ENCODE measurements around the gene RASSF6.
"Not testable (repeated sequence)": the region's sequence is repeated elsewhere in the genome, so short reads cannot be mapped to it uniquely, and the experiment has no call there.

RASSF6 gene

GRCh38 chr4:73620115-73620792 lies at the start of gene RASSF6:
TSS of gene RASSF6 (minus strand) at chr4:73620436. CDS start at chr4:73611795, 8,641 bp downstream.
- no peak for DNase-seq (ENCODE audit: low read depth, low spot score)

GRCh38 chr4:73669410-73670183 lies 49.4 kb upstream of the RASSF6 start:
- DNase-seq (ENCODE audit: low read depth, low spot score) = no peak

- DNase-seq (ENCODE audit: low read depth, low spot score) = no peak
Observed at GRCh38 chr4:73668782-73669201, 48.6 kb upstream of the RASSF6 start.

GRCh38 chr4:73665924-73666323 lies 45.7 kb upstream of the RASSF6 start:
- DNase-seq (ENCODE audit: low read depth, low spot score) = not testable (repeated sequence)

- no peak for DNase-seq (ENCODE audit: low read depth, low spot score)
Observed at GRCh38 chr4:73664470-73664869, 44.2 kb upstream of the RASSF6 start.

GRCh38 chr4:73663576-73663975 lies 43.3 kb upstream of the RASSF6 start:
- DNase-seq (ENCODE audit: low read depth, low spot score) = no peak

- no peak for DNase-seq (ENCODE audit: low read depth, low spot score)
Observed at GRCh38 chr4:73662709-73663546, 42.7 kb upstream of the RASSF6 start.

GRCh38 chr4:73661646-73662119 lies 41.4 kb upstream of the RASSF6 start:
- DNase-seq (ENCODE audit: low read depth, low spot score) = no peak

GRCh38 chr4:73660808-73661207 lies 40.6 kb upstream of the RASSF6 start:
- DNase-seq (ENCODE audit: low read depth, low spot score) = no peak

GRCh38 chr4:73653695-73654106 lies 33.5 kb upstream of the RASSF6 start:
- DNase-seq (ENCODE audit: low read depth, low spot score) = no peak

GRCh38 chr4:73650250-73650649 lies 30.0 kb upstream of the RASSF6 start:
- DNase-seq (ENCODE audit: low read depth, low spot score) = no peak

GRCh38 chr4:73648478-73648877 lies 28.2 kb upstream of the RASSF6 start:
- DNase-seq (ENCODE audit: low read depth, low spot score) = no peak

- no peak for DNase-seq (ENCODE audit: low read depth, low spot score)
Observed at GRCh38 chr4:73646117-73646516, 25.9 kb upstream of the RASSF6 start.

GRCh38 chr4:73631565-73632226 lies 11.5 kb upstream of the RASSF6 start:
- no peak for DNase-seq (ENCODE audit: low read depth, low spot score)

- DNase-seq (ENCODE audit: low read depth, low spot score) = not testable (repeated sequence)
Observed at GRCh38 chr4:73628834-73629233, 8.6 kb upstream of the RASSF6 start.

- DNase-seq (ENCODE audit: low read depth, low spot score) = no peak
Observed at GRCh38 chr4:73621357-73621756, 1.1 kb upstream of the RASSF6 start.

GRCh38 chr4:73619346-73619745 lies 890 bp downstream of the RASSF6 start:
- no peak for DNase-seq (ENCODE audit: low read depth, low spot score)

GRCh38 chr4:73617256-73617655 lies 3.0 kb downstream of the RASSF6 start:
- DNase-seq (ENCODE audit: low read depth, low spot score) = no peak

GRCh38 chr4:73615613-73616012 lies 4.6 kb downstream of the RASSF6 start:
- no peak for DNase-seq (ENCODE audit: low read depth, low spot score)

- no peak for DNase-seq (ENCODE audit: low read depth, low spot score)
Observed at GRCh38 chr4:73614311-73614867, 5.8 kb downstream of the RASSF6 start.

- no peak for DNase-seq (ENCODE audit: low read depth, low spot score)
Observed at GRCh38 chr4:73613130-73613529, 7.1 kb downstream of the RASSF6 start.
